Effector memory CD8-positive, alpha-beta T cell (primary cell): ENCODE measurements around the gene LAMA5.

Experiments
- ATAC-seq: fragments of 150-1000 bp; cut with Tn5 transposase; replicated peaks from 2 replicates; pipeline ENCODE4 v1.10.0; 2021; ENCODE audit warnings: mild to moderate bottlenecking, moderate library complexity
- DNase-seq, 3 experiments: peaks; one replicate each; pipeline ENCODE4 v3.0.0; 2021
- H3K27ac Mint-ChIP-seq, 2 donors: one replicate each; pipeline ENCODE4 v1.8.0; 2022; ENCODE audit warnings: mild to moderate bottlenecking in 2 of 2, mixed read lengths in 2 of 2, moderate library complexity in 2 of 2
- H3K27me3 Mint-ChIP-seq, 2 donors: one replicate each; pipeline ENCODE4 v1.8.0; 2022; ENCODE audit warnings: mixed read lengths in 2 of 2
- H3K36me3 Mint-ChIP-seq: one replicate; pipeline ENCODE4 v1.8.0; 2022; ENCODE audit warnings: mild to moderate bottlenecking, moderate library complexity, mixed read lengths; ENCODE audit not compliant: insufficient read depth
- H3K4me1 Mint-ChIP-seq, 2 donors: one replicate each; pipeline ENCODE4 v1.8.0; 2022; ENCODE audit warnings: low read depth in 2 of 2, mixed read lengths in 2 of 2
- H3K4me3 Mint-ChIP-seq, 2 donors: one replicate each; pipeline ENCODE4 v1.8.0; 2022; ENCODE audit warnings: mild to moderate bottlenecking in 2 of 2, mixed read lengths in 2 of 2, moderate library complexity in 2 of 2
- H3K9me3 Mint-ChIP-seq, 2 donors: one replicate each; pipeline ENCODE4 v1.8.0; 2022; ENCODE audit warnings: mixed read lengths in 2 of 2

The LAMA5 gene

DNA sequence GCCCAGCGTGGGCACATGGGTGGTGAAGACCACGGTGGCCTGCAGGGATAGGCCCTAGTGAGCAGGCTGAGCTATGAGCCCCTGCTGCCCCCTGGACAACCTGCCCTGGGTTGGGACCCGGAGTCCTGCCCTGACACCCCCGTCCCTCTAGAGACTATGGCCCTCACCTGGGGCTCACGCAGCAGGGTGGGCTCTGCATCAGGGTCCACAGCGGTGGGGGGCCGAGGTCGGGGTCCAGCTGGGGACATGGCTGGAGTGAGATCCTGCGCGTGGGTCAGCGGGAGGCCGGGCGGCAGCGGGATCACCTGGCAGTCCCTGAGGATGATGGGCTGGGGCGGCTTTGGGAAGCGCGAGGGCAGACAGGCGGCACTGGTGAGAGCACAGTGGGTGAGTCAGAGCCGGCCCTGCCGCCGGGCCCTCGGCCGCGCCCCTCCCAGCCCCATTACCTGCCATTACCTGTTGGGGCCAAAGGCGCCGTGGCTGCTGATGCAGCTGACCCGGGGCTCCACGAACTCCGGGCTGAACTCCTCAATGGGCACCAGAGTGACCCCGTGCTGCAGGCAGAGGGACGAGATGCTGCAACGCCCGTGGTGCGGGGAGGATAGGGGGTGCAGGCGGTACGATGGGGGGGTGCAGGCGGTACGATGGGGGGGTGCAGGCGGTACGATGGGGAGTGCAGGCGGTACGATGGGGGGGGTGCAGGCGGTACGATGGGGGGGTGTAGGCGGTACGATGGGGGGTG, 36.4 kb downstream of the LAMA5 start:
- H3K27ac Mint-ChIP-seq = no peak overlapping the region
- no peaks in the 10 kb centered on the region for H3K9me3 Mint-ChIP-seq
- no peaks in the 10 kb centered on the region for H3K36me3 Mint-ChIP-seq
- no peak overlapping the region for H3K4me3 Mint-ChIP-seq
- H3K4me1 Mint-ChIP-seq = peaks cover 0 to 1% of the 10 kb centered on the region in 2 donors
- DNase-seq (no peak), ATAC-seq (no peak)
- H3K27me3 Mint-ChIP-seq = peaks cover 4 to 5% of the 10 kb centered on the region in 2 donors

DNA sequence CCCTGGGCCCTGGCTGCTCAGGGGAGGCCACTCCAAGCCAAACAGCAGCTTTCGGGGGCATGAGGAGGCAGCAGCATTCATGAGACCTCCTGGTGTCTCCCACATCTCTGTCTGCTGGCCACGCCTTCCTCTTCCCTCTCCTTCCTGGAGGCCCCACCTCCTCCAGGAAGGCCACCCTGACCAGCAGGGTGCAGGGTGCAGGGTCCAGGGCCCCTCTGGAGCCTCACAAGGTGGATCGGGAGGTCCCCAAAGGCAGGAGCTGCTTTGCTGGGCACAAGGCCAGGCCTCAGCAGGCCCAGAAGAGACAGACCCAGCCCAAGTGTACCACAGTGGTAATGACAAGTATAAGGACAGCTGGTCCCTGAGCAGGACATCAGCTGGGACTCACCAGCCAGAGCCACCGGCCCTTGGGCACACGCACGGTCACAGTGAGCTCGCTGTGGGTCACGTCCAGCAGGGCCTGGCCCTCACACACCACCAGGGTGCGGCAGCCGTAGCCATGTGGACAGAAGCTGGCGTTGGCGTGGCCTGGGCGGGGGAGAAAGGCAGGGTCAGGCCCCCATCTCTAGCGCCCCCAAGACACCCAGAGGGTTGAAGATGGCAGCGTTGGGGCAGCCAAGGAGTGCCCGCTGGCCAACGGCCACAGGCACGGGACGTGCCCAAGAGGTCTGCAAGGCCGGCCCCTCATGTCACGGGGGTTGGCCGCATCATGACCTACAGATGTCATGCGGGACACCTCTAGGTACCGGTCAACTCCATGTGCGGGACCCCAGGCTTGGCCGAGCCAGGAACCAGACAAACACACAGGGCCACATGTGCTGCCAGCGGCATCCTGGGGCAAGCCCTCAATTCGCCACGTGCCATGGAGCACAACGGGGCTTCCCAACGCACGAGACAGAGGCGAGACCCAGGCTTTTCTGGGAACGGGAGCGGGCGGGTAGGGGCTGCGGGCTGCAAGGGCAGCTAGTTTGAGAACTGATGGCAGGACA, 37.4 kb downstream of the LAMA5 start:
- Mint-ChIP-seq H3K27ac (no peak overlapping the region), H3K27me3 (no peaks in the 10 kb centered on the region), H3K4me1 (no peaks in the 10 kb centered on the region), H3K9me3 (no peaks in the 10 kb centered on the region), H3K36me3 (no peaks in the 10 kb centered on the region), H3K4me3 (no peak overlapping the region)
- ATAC-seq = no peak
- no peak for DNase-seq

DNA sequence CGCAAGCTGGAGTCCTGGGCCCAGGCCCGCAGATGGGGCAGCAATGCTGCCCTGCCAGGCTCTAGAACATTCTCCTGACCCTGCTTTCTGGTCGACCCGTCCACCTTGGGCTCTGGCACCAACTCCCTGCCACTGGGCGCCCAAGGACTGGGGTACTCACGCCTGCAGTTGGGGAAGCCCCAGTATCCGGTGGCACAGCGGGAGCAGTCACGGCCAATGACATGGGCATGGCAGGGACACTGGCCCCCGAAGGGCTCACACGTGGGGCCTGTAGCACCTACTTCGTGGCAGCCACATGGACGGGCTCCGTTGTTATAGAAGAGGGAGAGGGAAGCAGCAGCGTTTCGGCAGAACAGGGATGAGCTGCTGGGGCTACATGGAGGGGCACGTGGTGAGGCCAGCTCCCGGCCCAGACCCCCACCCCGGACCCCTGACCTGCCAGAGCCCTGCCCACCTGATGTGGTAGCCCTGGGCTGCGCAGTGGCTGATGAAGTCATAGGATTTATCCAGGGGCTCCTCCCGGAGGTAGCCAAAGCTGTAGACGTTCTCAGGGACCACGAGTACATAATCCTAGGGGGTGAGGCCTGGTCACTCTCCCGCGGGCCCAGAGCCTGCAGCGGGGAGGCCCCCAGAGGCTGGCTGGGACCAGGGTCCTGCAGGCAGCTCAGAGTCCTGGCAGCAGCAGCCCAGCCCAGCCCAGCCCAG, 38.3 kb downstream of the LAMA5 start:
- H3K4me1 Mint-ChIP-seq = no peaks in the 10 kb centered on the region
- H3K36me3 Mint-ChIP-seq = no peaks in the 10 kb centered on the region
- H3K4me3 Mint-ChIP-seq = no peak overlapping the region
- DNase-seq = no peak
- no peaks in the 10 kb centered on the region for H3K9me3 Mint-ChIP-seq
- no peak for ATAC-seq
- H3K27me3 Mint-ChIP-seq = no peaks in the 10 kb centered on the region
- H3K27ac Mint-ChIP-seq = no peak overlapping the region

DNA sequence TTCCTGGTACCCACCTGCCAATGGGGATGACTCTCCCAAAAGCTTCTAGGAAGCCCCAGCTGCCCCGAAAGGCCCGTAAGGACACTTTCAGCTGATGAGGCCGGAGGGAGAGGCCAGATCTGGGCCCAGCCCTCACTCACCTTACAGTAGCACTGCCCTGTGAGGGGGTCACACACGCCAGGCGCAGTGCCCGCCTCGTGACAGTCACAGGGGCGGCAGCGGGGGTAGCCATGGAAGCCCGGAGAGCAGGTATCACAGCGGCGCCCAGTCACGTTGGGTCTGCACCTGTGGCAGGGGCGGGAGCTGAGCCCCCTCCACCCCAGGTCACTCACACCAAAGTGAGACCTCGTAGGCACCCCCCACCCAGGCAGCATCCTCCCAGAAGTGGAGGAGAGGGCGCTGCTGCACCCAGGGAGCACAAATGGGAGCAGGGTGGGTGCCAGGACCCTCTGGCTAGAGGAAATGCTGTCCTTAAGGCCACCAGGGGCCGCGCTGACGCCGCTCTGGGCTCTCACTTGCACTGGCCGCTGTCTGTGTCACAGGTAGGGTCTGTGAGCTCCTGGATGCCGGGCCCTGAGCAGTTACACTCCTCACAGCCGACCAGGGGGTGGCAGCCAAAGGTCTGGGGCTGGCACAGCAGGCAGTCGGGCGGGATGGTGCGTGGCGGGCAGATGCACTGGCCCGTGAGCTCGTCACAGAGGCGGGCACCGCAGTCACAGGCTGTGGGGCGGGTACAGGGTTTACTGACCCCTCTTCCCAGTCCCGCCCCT, 39.2 kb downstream of the LAMA5 start:
- no peaks in the 10 kb centered on the region for H3K27me3 Mint-ChIP-seq
- DNase-seq = no peak
- no peaks in the 10 kb centered on the region for H3K9me3 Mint-ChIP-seq
- H3K4me1 Mint-ChIP-seq = no peaks in the 10 kb centered on the region
- ATAC-seq = no peak
- no peak overlapping the region for H3K4me3 Mint-ChIP-seq
- H3K36me3 Mint-ChIP-seq = no peaks in the 10 kb centered on the region
- no peak overlapping the region for H3K27ac Mint-ChIP-seq

DNA sequence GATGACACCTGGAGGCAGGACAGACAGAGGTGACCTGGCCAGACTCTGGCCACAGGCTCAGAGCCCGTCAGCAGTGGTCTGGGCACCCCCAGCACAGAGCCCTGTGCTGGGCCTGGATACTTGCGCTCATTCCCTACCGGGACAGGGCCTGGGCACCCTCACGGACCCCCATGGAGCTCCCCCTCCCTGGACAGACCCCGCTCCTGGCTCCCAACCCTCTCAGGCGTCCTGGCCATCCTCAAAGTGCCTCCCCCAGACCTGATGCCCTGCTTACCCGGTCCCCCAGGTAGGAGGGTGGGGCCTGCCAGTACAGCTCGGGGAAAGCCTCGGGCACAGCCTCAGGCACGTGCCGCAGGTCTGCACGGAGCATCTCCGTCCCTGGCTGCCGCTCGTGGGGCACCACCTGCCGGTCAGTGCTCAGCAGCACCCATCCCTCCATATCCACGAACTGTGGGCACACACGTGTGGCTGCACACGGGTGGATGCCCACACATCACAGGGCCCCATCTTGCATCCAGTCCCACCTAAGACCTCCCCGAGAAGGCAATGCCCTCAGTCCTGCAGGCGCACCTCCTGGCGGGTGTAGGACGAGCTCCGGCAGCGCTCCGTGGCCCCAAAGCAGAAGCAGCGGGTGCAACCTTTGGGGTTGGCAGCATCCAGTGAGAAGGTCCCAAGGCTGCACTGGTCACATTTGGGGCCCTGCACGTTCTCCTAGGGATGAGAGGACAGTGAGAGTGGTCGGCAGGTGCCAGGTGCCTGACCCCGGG, 40.0 kb downstream of the LAMA5 start:
- no peaks in the 10 kb centered on the region for H3K4me1 Mint-ChIP-seq
- H3K27ac Mint-ChIP-seq = no peak overlapping the region
- ATAC-seq = no peak
- no peaks in the 10 kb centered on the region for H3K9me3 Mint-ChIP-seq
- no peaks in the 10 kb centered on the region for H3K27me3 Mint-ChIP-seq
- DNase-seq = no peak
- no peaks in the 10 kb centered on the region for H3K36me3 Mint-ChIP-seq
- no peak overlapping the region for H3K4me3 Mint-ChIP-seq

DNA sequence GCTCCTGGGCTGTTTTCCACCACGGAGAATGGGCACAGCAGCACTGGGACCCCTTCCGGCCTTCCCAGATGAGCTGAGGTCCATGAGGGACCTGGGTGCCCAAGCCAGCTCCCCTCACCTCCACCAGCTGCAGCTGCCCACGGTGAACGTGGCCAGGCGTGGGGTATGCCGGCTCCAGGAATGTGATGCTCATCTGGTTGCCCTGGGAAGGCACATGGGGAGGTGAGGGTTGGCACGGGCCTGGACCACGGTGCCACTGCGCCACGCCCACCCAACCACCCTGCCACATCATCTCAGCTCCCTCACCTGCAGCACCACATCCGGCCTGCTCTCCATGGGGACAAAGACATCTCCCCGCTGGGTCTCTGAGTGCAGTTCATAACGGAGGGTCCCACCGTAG, 40.6 kb downstream of the LAMA5 start:
- Mint-ChIP-seq H3K4me3 (no peak overlapping the region), H3K27me3 (no peaks in the 10 kb centered on the region), H3K36me3 (no peaks in the 10 kb centered on the region), H3K27ac (no peak overlapping the region), H3K9me3 (no peaks in the 10 kb centered on the region), H3K4me1 (no peaks in the 10 kb centered on the region)
- DNase-seq (no peak), ATAC-seq (no peak)

DNA sequence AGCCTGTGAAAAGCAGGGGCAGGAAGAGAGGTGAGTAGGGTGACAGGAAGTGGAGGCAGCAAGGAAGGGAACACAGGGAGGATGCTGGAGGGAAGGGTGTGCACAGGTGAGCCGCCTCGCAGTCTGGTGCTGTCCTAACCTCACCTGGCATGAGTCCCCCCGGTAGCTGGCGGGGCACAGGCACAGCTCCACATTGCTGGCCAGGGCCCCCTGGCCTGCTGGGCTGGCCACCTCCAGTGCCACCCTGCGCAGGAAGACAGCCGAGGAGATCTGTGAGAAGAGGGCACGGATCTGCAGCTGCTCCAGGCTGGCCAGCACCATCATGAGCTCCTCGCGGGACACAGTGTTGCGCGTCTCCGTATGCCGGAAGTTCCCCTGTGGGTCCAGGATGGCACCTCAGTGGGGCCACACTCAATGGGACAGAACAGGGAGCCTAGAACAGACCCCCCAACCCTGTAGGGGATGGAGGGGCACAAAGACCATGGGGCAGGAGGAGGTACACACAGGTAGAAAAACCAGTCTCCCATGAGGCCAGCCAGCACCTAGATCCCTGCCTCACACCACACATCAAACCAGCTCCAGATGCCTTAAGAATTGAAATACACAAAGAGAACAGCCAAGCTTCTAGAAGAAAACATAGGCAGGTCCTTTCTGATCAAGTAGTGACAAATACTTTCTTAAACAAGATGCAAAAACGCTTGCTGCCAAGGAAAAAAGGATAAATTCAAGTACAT, 41.8 kb downstream of the LAMA5 start:
- H3K36me3 Mint-ChIP-seq = no peaks in the 10 kb centered on the region
- DNase-seq = no peak
- no peak for ATAC-seq
- H3K4me3 Mint-ChIP-seq = no peak overlapping the region
- H3K4me1 Mint-ChIP-seq = peaks cover 0 to 1% of the 10 kb centered on the region in 2 donors
- H3K9me3 Mint-ChIP-seq = no peaks in the 10 kb centered on the region
- H3K27me3 Mint-ChIP-seq = no peaks in the 10 kb centered on the region
- H3K27ac Mint-ChIP-seq = no peak overlapping the region

DNA sequence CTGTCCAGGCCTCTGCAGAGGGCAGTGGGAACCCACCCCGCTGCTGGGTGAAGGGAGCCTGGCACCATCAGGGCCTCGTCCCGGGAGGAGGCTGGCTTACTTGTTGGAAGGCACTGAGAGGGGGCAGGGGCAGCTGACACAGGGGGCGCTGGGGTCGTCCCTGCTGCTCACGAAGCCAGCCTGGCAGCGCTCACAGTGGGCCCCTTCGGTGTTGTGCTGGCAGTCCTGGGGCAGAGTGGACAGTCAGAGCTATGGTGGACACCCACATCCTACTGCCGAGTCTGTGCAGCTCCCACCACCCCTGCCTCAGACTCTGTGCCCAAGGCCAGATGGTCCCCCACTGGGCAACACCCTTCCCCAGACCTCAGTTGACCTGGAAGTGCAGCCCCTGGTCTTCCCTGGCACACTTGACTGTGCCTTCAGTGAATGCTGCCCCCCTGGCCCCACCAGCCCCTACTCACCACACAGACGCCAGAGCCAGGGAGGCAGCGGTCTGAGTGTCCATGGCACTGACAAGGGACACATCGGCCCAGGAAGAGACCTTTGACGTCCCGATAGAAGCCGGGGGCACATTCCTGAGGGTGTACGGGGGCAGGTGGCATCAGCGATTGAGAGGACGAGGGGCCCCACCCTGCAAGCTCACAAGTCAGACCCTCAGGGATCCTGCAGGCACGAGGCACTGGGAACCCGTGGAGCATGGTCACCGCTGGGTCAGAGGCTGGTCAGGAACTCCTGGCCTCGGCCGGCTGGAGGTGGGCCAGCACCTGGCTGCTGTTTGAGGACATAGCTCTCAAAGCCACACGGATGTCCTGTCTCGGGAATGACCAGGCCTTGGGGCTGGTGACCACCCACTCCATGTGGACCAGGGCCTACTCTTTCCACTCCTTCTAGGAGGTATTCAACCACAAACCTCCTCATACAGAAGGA, 42.9 kb downstream of the LAMA5 start:
- Mint-ChIP-seq H3K27ac (no peak overlapping the region), H3K4me1 (peaks cover 0 to 1% of the 10 kb centered on the region in 2 donors), H3K9me3 (no peaks in the 10 kb centered on the region), H3K27me3 (no peaks in the 10 kb centered on the region), H3K4me3 (no peak overlapping the region), H3K36me3 (no peaks in the 10 kb centered on the region)
- DNase-seq (no peak), ATAC-seq (no peak)

DNA sequence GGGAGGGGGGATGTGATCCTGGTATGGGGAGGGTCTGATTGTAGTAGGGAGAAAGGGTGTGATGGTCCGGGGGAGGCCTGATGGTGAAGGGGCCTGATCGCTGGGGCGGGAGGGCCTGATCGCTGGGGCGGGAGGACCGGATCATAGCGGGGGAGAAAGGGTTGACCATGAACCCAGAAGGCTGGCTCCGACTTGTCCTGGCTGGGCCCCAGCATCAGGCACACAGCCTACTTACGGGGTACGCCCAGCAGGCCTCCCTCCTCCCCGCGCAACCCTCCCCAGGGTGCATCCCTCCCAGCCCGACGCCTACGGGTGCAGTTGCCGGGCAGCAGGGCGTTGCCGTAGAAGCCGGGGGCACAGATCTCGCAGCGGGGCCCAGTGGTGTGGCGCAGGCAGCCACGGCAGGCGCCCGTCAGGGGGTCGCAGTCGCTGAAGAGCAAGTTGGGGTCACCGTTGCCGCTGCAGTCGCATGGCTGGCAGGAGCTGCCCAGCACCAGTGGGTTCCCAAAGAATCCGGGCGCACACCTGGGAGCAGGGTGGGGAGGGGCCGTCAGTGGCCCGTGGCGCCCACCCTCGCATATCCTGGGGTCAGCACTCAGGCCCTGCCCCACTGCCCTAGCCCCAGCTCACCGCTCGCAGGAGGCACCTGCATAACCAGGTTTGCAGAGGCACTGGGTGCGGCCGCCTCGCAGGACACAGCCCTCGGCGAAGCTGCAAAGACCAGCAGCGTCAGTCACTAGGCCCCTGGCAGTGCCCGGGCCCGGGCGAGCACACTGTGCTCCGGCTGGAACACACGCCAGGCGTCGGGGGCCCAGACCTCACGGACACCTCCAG, 43.7 kb downstream of the LAMA5 start:
- ATAC-seq (no peak), DNase-seq (no peak)
- Mint-ChIP-seq H3K4me3 (no peak overlapping the region), H3K4me1 (peaks cover 0 to 1% of the 10 kb centered on the region in 2 donors), H3K27ac (no peak overlapping the region), H3K27me3 (no peaks in the 10 kb centered on the region), H3K9me3 (no peaks in the 10 kb centered on the region), H3K36me3 (no peaks in the 10 kb centered on the region)

DNA sequence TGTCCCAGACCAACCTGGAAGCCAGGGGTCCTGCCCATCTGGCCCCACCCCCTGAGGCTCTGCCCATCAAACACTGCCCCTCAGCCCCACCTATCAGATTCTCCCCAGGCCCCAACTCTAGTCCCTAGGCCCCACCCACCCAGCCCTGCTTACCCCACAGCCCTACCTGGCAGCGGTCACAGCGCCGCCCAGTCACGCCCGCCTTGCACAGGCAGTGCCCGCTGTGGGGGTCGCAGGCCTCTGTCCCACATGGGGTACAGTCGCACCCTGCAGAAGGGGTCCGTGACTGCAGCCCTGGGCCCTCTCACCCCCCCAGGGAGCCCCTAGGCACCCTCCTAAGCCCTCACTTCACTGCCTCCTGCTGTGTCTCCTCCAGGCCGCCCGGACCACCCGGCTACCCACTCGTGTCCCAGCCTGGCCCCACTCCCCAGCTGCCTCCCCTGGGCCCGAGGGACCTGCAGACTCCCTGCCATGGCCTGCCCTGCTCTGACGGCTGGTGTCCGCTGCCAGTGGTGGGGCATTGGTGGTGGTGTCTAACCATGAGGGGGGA, 44.5 kb downstream of the LAMA5 start:
- H3K4me3 Mint-ChIP-seq = no peak overlapping the region
- H3K27me3 Mint-ChIP-seq = no peaks in the 10 kb centered on the region
- H3K36me3 Mint-ChIP-seq = no peaks in the 10 kb centered on the region
- H3K4me1 Mint-ChIP-seq = peaks cover 0 to 1% of the 10 kb centered on the region in 2 donors
- ATAC-seq = no peak
- H3K27ac Mint-ChIP-seq = no peak overlapping the region
- DNase-seq = no peak
- no peaks in the 10 kb centered on the region for H3K9me3 Mint-ChIP-seq
